C4-2B (cell line): ENCODE data around the gene TMEM242.
"Not testable (repeated sequence)": the region's sequence is repeated elsewhere in the genome, so short reads cannot be mapped to it uniquely, and the experiment has no call there.

ENCODE experiments used
- H3K27ac ChIP-seq: fragments of 450-650 bp; 2 replicates; pipeline ENCODE4 v1.5.1; 2017
- ZFX ChIP-seq: fragments of 450-650 bp; IDR thresholded peaks from 2 replicates; pipeline ENCODE4 v1.6.1; 2017
- TF ChIP-seq, protein P1 (sequence below): fragments of 450-650 bp; conservative IDR thresholded peaks from 2 replicates; pipeline ENCODE4 v1.5.1; 2017; ENCODE audit warnings: mild to moderate bottlenecking

TMEM242 gene

DNA sequence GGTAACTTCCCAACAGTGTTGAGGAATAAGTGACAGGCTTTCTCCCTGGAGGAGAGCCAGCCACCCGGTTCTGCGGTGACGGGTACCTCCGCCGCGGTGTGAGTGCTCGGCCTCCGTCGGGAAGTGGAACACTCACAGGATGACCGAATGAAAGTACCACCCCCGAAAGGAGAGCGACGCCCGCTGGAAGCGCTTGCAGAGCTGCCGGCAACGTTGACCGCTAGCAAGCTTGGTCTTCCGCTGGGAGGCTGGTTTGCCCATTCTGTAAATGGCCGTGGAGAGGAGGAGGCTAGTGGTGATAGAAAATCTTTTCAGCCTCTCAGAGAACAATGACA, 614 bp upstream of the TMEM242 start:
- peak overlapping the region; percentile 72 for H3K27ac ChIP-seq
- TF ChIP-seq, protein P1, sequence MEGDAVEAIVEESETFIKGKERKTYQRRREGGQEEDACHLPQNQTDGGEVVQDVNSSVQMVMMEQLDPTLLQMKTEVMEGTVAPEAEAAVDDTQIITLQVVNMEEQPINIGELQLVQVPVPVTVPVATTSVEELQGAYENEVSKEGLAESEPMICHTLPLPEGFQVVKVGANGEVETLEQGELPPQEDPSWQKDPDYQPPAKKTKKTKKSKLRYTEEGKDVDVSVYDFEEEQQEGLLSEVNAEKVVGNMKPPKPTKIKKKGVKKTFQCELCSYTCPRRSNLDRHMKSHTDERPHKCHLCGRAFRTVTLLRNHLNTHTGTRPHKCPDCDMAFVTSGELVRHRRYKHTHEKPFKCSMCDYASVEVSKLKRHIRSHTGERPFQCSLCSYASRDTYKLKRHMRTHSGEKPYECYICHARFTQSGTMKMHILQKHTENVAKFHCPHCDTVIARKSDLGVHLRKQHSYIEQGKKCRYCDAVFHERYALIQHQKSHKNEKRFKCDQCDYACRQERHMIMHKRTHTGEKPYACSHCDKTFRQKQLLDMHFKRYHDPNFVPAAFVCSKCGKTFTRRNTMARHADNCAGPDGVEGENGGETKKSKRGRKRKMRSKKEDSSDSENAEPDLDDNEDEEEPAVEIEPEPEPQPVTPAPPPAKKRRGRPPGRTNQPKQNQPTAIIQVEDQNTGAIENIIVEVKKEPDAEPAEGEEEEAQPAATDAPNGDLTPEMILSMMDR, result peak; percentile 16
- no peak for TF ChIP-seq ZFX

GRCh38 chr6:157322792-157323254, 496 bp downstream of the TMEM242 start:
- H3K27ac ChIP-seq, result peak overlapping the region; percentile 72

GRCh38 chr6:157316871-157317814, 6.2 kb downstream of the TMEM242 start:
- TF ChIP-seq ZFX, result no peak
- TF ChIP-seq, protein P1, result no peak
- no peak overlapping the region for H3K27ac ChIP-seq

More at GRCh38 chr6:157322792-157323254, 496 bp downstream of the TMEM242 start:
- TF ChIP-seq, protein P1, result no peak
- no peak for TF ChIP-seq ZFX

- TF ChIP-seq, protein P1, result peak; percentile 95
- TF ChIP-seq ZFX, result no peak
- H3K27ac ChIP-seq, result no peak overlapping the region
Measured at GRCh38 chr6:157314705-157315321, 8.5 kb downstream of the TMEM242 start.

GRCh38 chr6:157313531-157314467, 9.5 kb downstream of the TMEM242 start:
- TF ChIP-seq, protein P1, result no peak
- no peak for TF ChIP-seq ZFX
- H3K27ac ChIP-seq, result no peak overlapping the region

- TF ChIP-seq, protein P1, result no peak
- TF ChIP-seq ZFX, result no peak
- no peak overlapping the region for H3K27ac ChIP-seq
Measured at GRCh38 chr6:157312757-157313156, 10.6 kb downstream of the TMEM242 start.

- not testable (repeated sequence) for H3K27ac ChIP-seq
Measured at GRCh38 chr6:157310693-157311092, 12.6 kb downstream of the TMEM242 start.
